ENCODE data around the gene GTPBP10.

GTPBP10 gene

GRCh38 chr7:90383422-90383821 lies 36.9 kb downstream of the GTPBP10 start:
- no peak for DNase-seq (ENCODE audit: low read depth)

GRCh38 chr7:90383861-90384260 lies 37.3 kb downstream of the GTPBP10 start:
- no peak for DNase-seq (ENCODE audit: low read depth)

DNA sequence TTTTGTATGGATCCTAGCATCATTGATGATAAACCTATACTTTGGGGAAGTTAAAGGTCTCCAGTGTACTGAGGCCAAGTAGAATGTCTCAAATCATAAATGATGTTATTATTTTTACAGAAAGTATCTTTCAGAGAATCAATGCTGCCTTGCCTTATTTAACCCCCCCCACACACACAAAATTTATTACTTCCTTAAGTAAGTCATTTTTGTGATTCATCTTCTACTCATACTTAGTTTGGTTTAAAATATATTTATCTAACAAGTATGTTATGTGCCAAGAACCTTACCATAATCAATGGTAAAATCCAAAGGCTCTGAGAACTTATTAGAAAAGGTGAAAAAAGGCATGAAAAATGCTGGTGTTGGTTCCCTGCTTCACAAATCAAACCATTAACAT lies 37.9 kb downstream of the GTPBP10 start:
- DNase-seq (ENCODE audit: low read depth) = no peak

- DNase-seq (ENCODE audit: low read depth) = no peak
Measured at GRCh38 chr7:90387470-90388240, 41.1 kb downstream of the GTPBP10 start.

- DNase-seq (ENCODE audit: low read depth) = no peak
Measured at GRCh38 chr7:90390926-90391325, 44.4 kb downstream of the GTPBP10 start.

DNA sequence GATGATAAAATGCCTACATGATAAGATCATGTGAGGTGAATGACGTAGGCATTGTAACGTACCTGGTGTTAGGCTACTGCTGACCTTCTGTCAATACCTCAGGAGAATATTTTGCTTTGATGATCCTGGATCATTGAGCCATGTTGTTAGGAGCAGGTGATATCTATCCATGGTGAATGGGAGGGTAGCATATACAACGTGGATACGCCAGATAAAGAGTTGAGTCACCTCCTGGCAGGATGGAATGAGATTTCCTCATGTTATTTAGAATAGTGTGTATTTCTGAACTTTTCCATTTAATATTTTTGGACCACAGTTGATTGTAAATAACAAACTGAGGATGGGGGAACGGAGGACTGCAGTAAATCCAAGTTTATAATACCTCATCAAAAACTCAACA lies 45.0 kb downstream of the GTPBP10 start:
- no peak for DNase-seq (ENCODE audit: low read depth)

DNA sequence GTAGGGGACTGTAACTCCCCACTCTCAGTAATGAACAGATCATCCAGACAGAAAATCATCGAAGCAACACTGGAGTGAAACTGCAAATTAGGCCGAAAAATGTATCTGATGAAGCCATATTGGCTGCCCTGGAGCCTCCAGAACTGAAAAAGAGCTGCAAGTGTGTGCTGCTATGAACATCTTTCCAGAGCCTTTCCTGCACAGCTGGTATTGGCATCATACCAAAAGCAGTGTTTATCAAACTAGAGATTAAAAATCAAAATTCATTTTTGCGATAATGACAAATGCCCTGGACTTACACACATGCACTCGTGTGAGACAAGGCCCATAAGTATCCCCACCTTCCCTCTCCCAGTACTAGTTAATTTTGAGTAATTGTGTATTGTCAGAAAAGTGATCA lies 49.9 kb downstream of the GTPBP10 start:
- no peak for DNase-seq (ENCODE audit: low read depth)

GRCh38 chr7:90401989-90402388 lies 55.5 kb downstream of the GTPBP10 start:
- DNase-seq (ENCODE audit: low read depth) = no peak

DNA sequence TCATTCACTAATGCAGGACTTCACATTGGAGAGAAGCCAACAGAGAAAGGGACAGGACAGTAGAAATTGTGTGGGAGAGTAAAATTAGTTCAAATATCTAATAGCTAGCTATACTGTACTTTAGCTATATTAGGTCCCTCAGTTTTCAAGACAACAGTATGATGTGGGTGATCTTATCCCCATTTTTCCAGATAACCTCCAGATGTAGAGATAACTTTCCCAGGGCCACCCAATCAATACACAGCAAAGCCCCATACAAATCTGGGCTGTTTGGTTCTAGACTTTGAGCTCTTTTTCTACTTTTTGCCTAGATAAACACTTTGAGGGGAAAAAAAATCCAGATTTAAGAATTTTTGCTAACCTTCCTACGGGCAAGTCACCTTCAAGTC lies 56.3 kb downstream of the GTPBP10 start:
- no peak for DNase-seq (ENCODE audit: low read depth)

GRCh38 chr7:90403174-90404113 lies 56.9 kb downstream of the GTPBP10 start, which contains the start of gene CLDN12:
Gene CLDN12, plus strand, starts transcription at chr7:90403461. Its CDS starts 9,216 bp downstream, at chr7:90412677.
- DNase-seq (ENCODE audit: low read depth) = peak; percentile 42

DNA sequence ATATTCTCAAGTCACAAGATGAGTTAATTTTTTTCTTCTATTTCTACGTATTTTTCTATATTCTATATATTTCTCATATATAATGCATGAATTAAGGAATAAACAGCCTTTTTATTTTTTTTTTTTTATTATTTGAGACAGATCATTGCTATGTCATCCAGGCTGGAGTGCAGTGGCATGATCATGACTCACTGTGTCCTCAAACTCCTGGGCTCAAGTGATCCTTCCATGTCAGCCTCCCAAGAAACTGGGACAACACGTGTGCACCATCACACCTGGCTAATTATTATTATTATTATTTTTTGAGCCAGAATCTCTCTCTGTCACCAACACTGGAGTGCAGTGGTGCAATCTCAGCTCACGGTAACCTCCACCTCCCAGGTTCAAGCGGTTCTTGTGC lies 58.3 kb downstream of the GTPBP10 start:
- no peak for DNase-seq (ENCODE audit: low read depth)

DNA sequence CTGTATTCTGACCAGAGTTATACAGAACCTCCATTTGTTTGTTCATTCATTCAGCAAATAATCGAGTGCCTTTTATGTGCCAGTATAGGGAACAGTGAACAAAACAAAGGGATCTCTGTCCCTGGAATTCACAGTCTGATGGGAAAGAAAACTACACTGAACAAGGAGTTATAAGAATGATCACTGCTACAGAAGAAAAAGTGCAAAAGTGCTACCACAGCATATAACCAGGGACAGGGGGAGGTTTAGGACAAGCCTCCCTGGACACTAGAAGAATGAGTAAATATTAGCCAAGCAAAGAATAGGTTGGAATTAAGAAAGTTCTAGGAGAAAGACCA lies 60.9 kb downstream of the GTPBP10 start:
- DNase-seq (ENCODE audit: low read depth) = no peak

- DNase-seq (ENCODE audit: low read depth) = no peak
Measured at GRCh38 chr7:90408142-90408541, 61.6 kb downstream of the GTPBP10 start.

DNA sequence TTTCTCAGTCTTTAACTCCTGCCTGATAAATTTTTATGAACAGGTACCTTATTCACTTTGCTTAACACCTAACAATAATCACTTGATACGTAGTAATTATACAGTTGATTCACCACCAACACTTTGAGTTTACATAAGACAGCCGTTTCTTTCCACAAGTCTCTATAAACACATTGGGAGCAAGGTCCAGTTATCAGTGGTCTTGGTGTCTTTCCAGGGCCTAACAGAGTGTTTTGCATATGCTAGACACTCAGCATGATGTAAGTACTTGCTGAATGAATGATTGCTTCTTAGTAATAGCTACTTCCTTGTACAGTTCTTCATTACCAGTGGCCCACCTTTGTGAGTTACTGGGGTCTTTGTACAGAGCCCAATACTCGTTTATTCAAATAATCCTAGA lies 63.2 kb downstream of the GTPBP10 start:
- no peak for DNase-seq (ENCODE audit: low read depth)

- no peak for DNase-seq (ENCODE audit: low read depth)
Measured at GRCh38 chr7:90411510-90411909, 65.0 kb downstream of the GTPBP10 start.

GRCh38 chr7:90412458-90413184 lies 66.1 kb downstream of the GTPBP10 start:
- DNase-seq (ENCODE audit: low read depth) = no peak

GRCh38 chr7:90413185-90413528 lies 66.6 kb downstream of the GTPBP10 start:
- no peak for DNase-seq (ENCODE audit: low read depth)

DNA sequence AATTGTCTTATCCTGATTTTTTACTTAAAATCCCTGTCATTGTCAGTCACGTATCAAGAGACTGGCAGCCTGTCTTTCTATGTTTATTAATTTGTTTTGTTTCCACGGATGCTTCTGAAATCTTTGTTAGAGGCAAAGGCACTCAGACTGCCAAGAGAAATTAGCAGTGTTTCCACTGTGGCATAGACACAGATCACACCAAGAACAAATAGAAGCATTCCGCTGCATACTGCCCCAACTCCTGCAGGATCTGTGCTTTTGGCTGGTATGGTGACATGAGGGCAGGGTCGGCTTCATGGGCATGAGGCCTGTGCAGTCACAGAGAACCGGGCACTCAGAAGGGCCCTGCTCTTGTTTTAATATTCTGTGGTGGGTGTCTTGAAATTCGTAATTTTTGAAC lies 75.1 kb downstream of the GTPBP10 start:
- no peak for DNase-seq (ENCODE audit: low read depth)

DNA sequence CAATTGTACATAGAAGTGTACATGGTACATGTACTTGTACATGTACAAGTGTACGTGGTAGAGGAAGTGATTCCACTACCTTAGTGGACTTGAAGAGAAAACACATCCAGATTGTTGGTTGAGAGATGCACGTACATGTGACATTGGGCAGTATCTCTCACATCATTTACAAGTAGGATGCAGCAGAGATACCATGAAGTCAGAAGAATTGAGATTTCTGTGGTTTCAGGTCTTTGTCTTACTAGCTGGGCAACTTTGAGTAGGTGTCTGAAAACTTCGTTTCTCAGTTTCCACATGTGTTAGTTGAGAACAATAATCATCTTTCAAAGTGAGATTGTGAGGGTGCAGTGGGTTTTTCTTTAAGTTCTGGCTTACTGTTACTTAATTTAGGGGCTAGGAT lies 78.2 kb downstream of the GTPBP10 start:
- DNase-seq (ENCODE audit: low read depth) = no peak

- no peak for DNase-seq (ENCODE audit: low read depth)
Measured at GRCh38 chr7:90425376-90425775, 78.9 kb downstream of the GTPBP10 start.

- no peak for DNase-seq (ENCODE audit: low read depth)
Measured at GRCh38 chr7:90430614-90431460, 84.3 kb downstream of the GTPBP10 start.

GRCh38 chr7:90432752-90433151 lies 86.2 kb downstream of the GTPBP10 start:
- no peak for DNase-seq (ENCODE audit: low read depth)

All from CMK (cell line).